ENCODE results near the gene CTNNA3.

Gene CTNNA3

GRCh38 chr10:67327626-67328535 is 368.1 kb downstream of the CTNNA3 start:
- no peak for DNase-seq (ENCODE audit: low read depth in 2 of 2)
- TF ChIP-seq CTCF (IDR thresholded peaks at IDR 0.05; ENCODE audit: low read depth, low read length): no peak
- no peak overlapping the region for H3K4me3 ChIP-seq (replicated peaks in 1 of 2; ENCODE audit: low read depth in 2 of 2, low read length in 2 of 2)

GRCh38 chr10:67319976-67320375 is 376.0 kb downstream of the CTNNA3 start:
- TF ChIP-seq CTCF (IDR thresholded peaks at IDR 0.05; ENCODE audit: low read depth, low read length): no peak
- no peak for DNase-seq (ENCODE audit: low read depth in 2 of 2)
- no peak overlapping the region for H3K4me3 ChIP-seq (replicated peaks in 1 of 2; ENCODE audit: low read depth in 2 of 2, low read length in 2 of 2)

DNA sequence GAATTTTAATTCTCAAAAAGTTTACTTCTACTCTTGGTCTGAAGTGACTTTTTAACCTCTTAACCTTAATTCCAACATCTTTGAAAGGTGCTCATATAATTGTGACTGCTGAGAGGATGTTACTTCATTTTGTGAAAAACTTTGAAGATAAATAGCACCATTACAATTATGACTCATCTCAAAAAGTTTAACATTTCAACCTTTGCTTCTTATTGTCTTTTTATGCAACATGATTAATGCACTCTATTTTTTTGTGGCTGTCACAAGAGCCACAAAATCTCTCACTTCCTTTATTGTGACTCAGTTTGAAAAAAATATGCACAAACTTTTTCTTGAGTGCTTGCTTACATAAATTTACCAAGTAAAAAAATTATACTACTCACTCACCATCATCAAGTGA is 387.1 kb downstream of the CTNNA3 start:
- no peak for TF ChIP-seq CTCF (IDR thresholded peaks at IDR 0.05; ENCODE audit: low read depth, low read length)
- DNase-seq (ENCODE audit: low read depth in 2 of 2): no peak
- no peak overlapping the region for H3K4me3 ChIP-seq (replicated peaks in 1 of 2; ENCODE audit: low read depth in 2 of 2, low read length in 2 of 2)

GRCh38 chr10:67306588-67307205 is 389.3 kb downstream of the CTNNA3 start:
- TF ChIP-seq CTCF (IDR thresholded peaks at IDR 0.05; ENCODE audit: low read depth, low read length): peak; percentile 38

DNA sequence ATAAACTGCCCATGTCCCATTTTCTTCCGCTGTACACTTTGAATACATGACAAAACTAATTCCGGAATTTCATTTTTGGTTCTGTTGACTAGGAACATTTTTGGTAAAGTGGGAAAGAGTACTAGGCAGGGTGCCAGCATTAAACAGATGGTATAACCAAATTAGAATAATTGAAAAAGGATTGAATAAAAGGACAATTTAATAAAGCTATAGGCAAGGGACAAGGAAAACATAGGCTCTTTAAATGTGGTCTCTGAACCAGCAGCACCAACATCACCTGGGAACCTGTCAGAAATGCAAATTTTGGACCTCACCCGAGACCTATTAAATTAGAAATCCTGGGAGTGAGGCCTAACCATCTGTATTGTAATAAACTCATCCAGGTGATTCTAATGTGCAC is 393.3 kb downstream of the CTNNA3 start:
- no peak for DNase-seq (ENCODE audit: low read depth in 2 of 2)
- H3K4me3 ChIP-seq (replicated peaks in 1 of 2; ENCODE audit: low read depth in 2 of 2, low read length in 2 of 2): no peak overlapping the region
- TF ChIP-seq CTCF (IDR thresholded peaks at IDR 0.05; ENCODE audit: low read depth, low read length): no peak

More at GRCh38 chr10:67306588-67307205, 389.3 kb downstream of the CTNNA3 start:
- peak; percentile 16 to 37 for DNase-seq (ENCODE audit: low read depth in 2 of 2)
- H3K4me3 ChIP-seq (replicated peaks in 1 of 2; ENCODE audit: low read depth in 2 of 2, low read length in 2 of 2): no peak overlapping the region

DNA sequence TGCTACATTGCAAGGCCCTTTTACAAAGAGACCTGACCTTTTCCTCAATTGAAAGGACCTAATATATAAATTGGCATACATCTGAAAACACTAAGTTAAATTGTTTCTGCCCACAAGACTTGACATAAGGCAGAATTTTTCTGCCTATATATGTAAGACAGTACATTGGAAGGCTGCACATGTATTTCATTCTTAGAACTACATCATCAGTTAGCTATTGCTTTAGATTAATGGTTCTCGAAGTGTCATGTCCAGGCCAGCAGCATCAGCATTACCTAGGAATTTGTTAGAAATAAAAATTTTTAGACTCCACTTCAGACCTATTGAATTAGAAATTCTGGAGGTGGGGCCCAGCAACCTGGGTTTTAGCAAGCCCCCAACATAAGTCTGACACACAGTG is 396.2 kb downstream of the CTNNA3 start:
- TF ChIP-seq CTCF (IDR thresholded peaks at IDR 0.05; ENCODE audit: low read depth, low read length): no peak
- DNase-seq (ENCODE audit: low read depth in 2 of 2): no peak
- H3K4me3 ChIP-seq (replicated peaks in 1 of 2; ENCODE audit: low read depth in 2 of 2, low read length in 2 of 2): no peak overlapping the region
